Umbilical cord (tissue), 2 donors: ENCODE measurements around the gene EIF3D. TPM values are rescaled to one million over a fixed set of nuclear protein-coding genes. Genes with fewer than 3 reads are reported as not detected.

Experiments
- DNase-seq: peaks from one replicate; pipeline ENCODE4 v3.0.0-alpha.2; 2015; ENCODE audit warnings: low spot score
- total RNA-seq: library from RNA; depleted of rRNA; stranded (reverse); fragments of >200 nt; gene quantifications from one replicate; pipeline ENCODE4 v1.2.3, GENCODE V29; 2014; ENCODE audit warnings: low replicate concordance; ENCODE audit not compliant: insufficient read depth

Gene EIF3D
- total RNA-seq, 1 donor from 2014 or later = 153 TPM

- peak; percentile 84 for DNase-seq
Observed at GRCh38 chr22:36506637-36507517, 22.1 kb downstream of the EIF3D start, which contains the start of gene FOXRED2. Gene FOXRED2 (minus strand): TSS chr22:36507040. CDS start chr22:36506422, 618 bp downstream.

GRCh38 chr22:36505998-36506635 lies 22.8 kb downstream of the EIF3D start:
- DNase-seq = no peak

- DNase-seq = no peak
Observed at GRCh38 chr22:36497910-36498665, 30.9 kb downstream of the EIF3D start.

GRCh38 chr22:36493690-36494110 lies 35.3 kb downstream of the EIF3D start:
- DNase-seq = no peak

- DNase-seq = no peak
Observed at GRCh38 chr22:36492109-36492508, 36.9 kb downstream of the EIF3D start.

- DNase-seq = no peak
Observed at GRCh38 chr22:36491155-36491554, 37.8 kb downstream of the EIF3D start.

GRCh38 chr22:36486619-36487384 lies 42.2 kb downstream of the EIF3D start:
- no peak for DNase-seq

- peak; percentile 99 for DNase-seq
Observed at GRCh38 chr22:36481393-36482168, 47.4 kb downstream of the EIF3D start, which contains the start of gene TXN2. Gene TXN2 (minus strand): TSS chr22:36481640. CDS start chr22:36480837, 803 bp downstream.

GRCh38 chr22:36480941-36481392 lies 48.0 kb downstream of the EIF3D start:
- no peak for DNase-seq

- DNase-seq = no peak
Observed at GRCh38 chr22:36478966-36479365, 50.0 kb downstream of the EIF3D start.

GRCh38 chr22:36475341-36475740 lies 53.6 kb downstream of the EIF3D start:
- no peak for DNase-seq

GRCh38 chr22:36472689-36473088 lies 56.3 kb downstream of the EIF3D start:
- DNase-seq = no peak

- no peak for DNase-seq
Observed at GRCh38 chr22:36471341-36471821, 57.6 kb downstream of the EIF3D start.

GRCh38 chr22:36470994-36471331 lies 58.0 kb downstream of the EIF3D start:
- no peak for DNase-seq

GRCh38 chr22:36470162-36470993 lies 58.6 kb downstream of the EIF3D start:
- peak; percentile 92 for DNase-seq

GRCh38 chr22:36469094-36469710 lies 59.8 kb downstream of the EIF3D start:
- DNase-seq = no peak

GRCh38 chr22:36467946-36468345 lies 61.0 kb downstream of the EIF3D start:
- DNase-seq = no peak

- DNase-seq = peak; percentile 77
Observed at GRCh38 chr22:36467042-36467810, 61.7 kb downstream of the EIF3D start.
